ENCODE results near the gene ZBTB38. TPM values are rescaled to one million over a fixed set of nuclear protein-coding genes. Genes with fewer than 3 reads are reported as not detected.

Gene ZBTB38
- total and polyA plus RNA-seq, 10 donors, result 4.8 to 122 (median 58.5) TPM

GRCh38 chr3:141356046-141356445, 12.3 kb upstream of the ZBTB38 start:
- no peaks in the 10 kb centered on the region for H3K9me3 ChIP-seq
- H3K27ac ChIP-seq, result no peak overlapping the region
- H3K4me3 ChIP-seq, result no peak overlapping the region
- H3K36me3 ChIP-seq, result no peaks in the 10 kb centered on the region
- peaks cover 0 to 5% (median 0%) of the 10 kb centered on the region in 7 donors for H3K27me3 ChIP-seq (replicated peaks in 1 of 7)
- intact Hi-C loops (cut with DNase I; ENCODE audit: low total_unique reads), result loop anchor here (5.0 kb wide), 1 partner anchor 96 kb away; no protein-coding TSS in a partner anchor
- TF ChIP-seq CTCF (IDR thresholded peaks at IDR 0.05 in 8 of 11, conservative IDR thresholded peaks at IDR 0.05 in 3 of 11), result no peak
- no peak for TF ChIP-seq POLR2AphosphoS5 (IDR thresholded peaks at IDR 0.05)
- 72 to 79% (median 76%) methylated on average over 4 of the region's 4 CpGs for WGBS, 5 donors
- peaks cover 0 to 6% (median 2%) of the 10 kb centered on the region in 6 donors for H3K4me1 ChIP-seq
- DNase-seq, result no peak

GRCh38 chr3:141360888-141361598, 7.3 kb upstream of the ZBTB38 start:
- WGBS, 5 donors, result 21 to 38% (median 27%) methylated on average over 6 of the region's 6 CpGs

GRCh38 chr3:141362736-141363135, 5.6 kb upstream of the ZBTB38 start:
- TF ChIP-seq POLR2A (IDR thresholded peaks at IDR 0.05) (no peak), POLR2AphosphoS5 (IDR thresholded peaks at IDR 0.05) (no peak), CTCF (IDR thresholded peaks at IDR 0.05 in 8 of 11, conservative IDR thresholded peaks at IDR 0.05 in 3 of 11) (no peak)
- 92 to 98% (median 92%) methylated on average over 1 of the region's 1 CpG for WGBS, 5 donors
- peaks cover 0 to 12% (median 6%) of the 10 kb centered on the region in 8 donors for H3K9me3 ChIP-seq
- intact Hi-C loops (cut with DNase I; ENCODE audit: low total_unique reads), result no loop called here
- H3K36me3 ChIP-seq, result no peaks in the 10 kb centered on the region
- no peaks in the 10 kb centered on the region for H3K27me3 ChIP-seq (replicated peaks in 1 of 7)
- no peak overlapping the region for H3K4me3 ChIP-seq
- peaks cover 0 to 21% (median 6%) of the 10 kb centered on the region in 6 donors for H3K4me1 ChIP-seq
- no peak overlapping the region for H3K27ac ChIP-seq
- DNase-seq, result no peak

More at GRCh38 chr3:141360888-141361598, 7.3 kb upstream of the ZBTB38 start:
- peaks cover 0 to 15% (median 4%) of the 10 kb centered on the region in 6 donors for H3K4me1 ChIP-seq
- DNase-seq, result no peak
- H3K27me3 ChIP-seq (replicated peaks in 1 of 7), result no peaks in the 10 kb centered on the region
- peaks cover 0 to 12% (median 6%) of the 10 kb centered on the region in 8 donors for H3K9me3 ChIP-seq
- no peak overlapping the region for H3K4me3 ChIP-seq
- intact Hi-C loops (cut with DNase I; ENCODE audit: low total_unique reads), result no loop called here
- no peaks in the 10 kb centered on the region for H3K36me3 ChIP-seq
- TF ChIP-seq POLR2AphosphoS5 (IDR thresholded peaks at IDR 0.05) (no peak), CTCF (IDR thresholded peaks at IDR 0.05 in 8 of 11, conservative IDR thresholded peaks at IDR 0.05 in 3 of 11) (peak; percentile 20 to 75 (median 62)), POLR2A (IDR thresholded peaks at IDR 0.05) (no peak)
- H3K27ac ChIP-seq, result peak overlapping the region in 5 of 8 donors; percentile 3 to 32 (median 17)

GRCh38 chr3:141365201-141365600, 3.1 kb upstream of the ZBTB38 start:
- H3K4me3 ChIP-seq, result no peak overlapping the region
- no peak overlapping the region for H3K27ac ChIP-seq
- intact Hi-C loops (cut with DNase I; ENCODE audit: low total_unique reads), result no loop called here
- H3K4me1 ChIP-seq, result peaks cover 0 to 42% (median 11%) of the 10 kb centered on the region in 6 donors
- 89 to 100% (median 98%) methylated on average over 1 of the region's 1 CpG for WGBS, 5 donors
- no peaks in the 10 kb centered on the region for H3K27me3 ChIP-seq (replicated peaks in 1 of 7)
- peaks cover 0 to 12% (median 6%) of the 10 kb centered on the region in 8 donors for H3K9me3 ChIP-seq
- no peaks in the 10 kb centered on the region for H3K36me3 ChIP-seq
- DNase-seq, result no peak
- TF ChIP-seq POLR2A (IDR thresholded peaks at IDR 0.05), result no peak
- no peak for TF ChIP-seq POLR2AphosphoS5 (IDR thresholded peaks at IDR 0.05)
- no peak for TF ChIP-seq CTCF (IDR thresholded peaks at IDR 0.05 in 8 of 11, conservative IDR thresholded peaks at IDR 0.05 in 3 of 11)
